Panc1 (cell line): ENCODE results near the gene SESTD1. TPM values are rescaled to one million over a fixed set of nuclear protein-coding genes. Genes with fewer than 3 reads are reported as not detected.

Source experiments
- ATAC-seq: fragments of 200-7000 bp; cut with Tn5 transposase; 2 replicates; pipeline ENCODE4 v1.9.1; 2020; ENCODE audit warnings: mild to moderate bottlenecking, moderate library complexity
- BruUV-seq: library from RNA; stranded (reverse); fragments of 400-500 nt; replicated peaks from 2 replicates; lab custom pipeline; 2021; lab: Mats Ljungman, UMichigan
- CTCF ChIA-PET: fragments of 300-600 bp; sonication (Branson Sonifier 250); formaldehyde crosslinking; loops from one replicate; lab custom pipeline; 2022; ENCODE audit warnings: antibody characterized with exemption; lab: Charles Lee
- POLR2A ChIA-PET: fragments of 300-600 bp; sonication (Branson Sonifier 250); formaldehyde crosslinking; loops from one replicate; lab custom pipeline; 2022; ENCODE audit warnings: antibody characterized with exemption; lab: Charles Lee
- DNase-seq: peaks from one replicate; pipeline ENCODE4 v3.0.0-alpha.2; 2010; ENCODE audit warnings: low read depth, low spot score
- H3K27ac ChIP-seq: 2 replicates; pipeline ENCODE4 v1.5.1; 2011; ENCODE audit warnings: mild to moderate bottlenecking, low read length, inconsistent platforms
- H3K27me3 ChIP-seq: fragments of 200-500 bp; sonication (Bioruptor generic); 2 replicates; pipeline ENCODE4 v1.6.0; 2014; ENCODE audit warnings: low read length, inconsistent platforms; ENCODE audit not compliant: control insufficient read depth, insufficient read depth
- H3K36me3 ChIP-seq: fragments of 200-500 bp; sonication (Bioruptor generic); 2 replicates; pipeline ENCODE4 v1.5.1; 2014; ENCODE audit warnings: inconsistent platforms, mild to moderate bottlenecking, low read length, moderate library complexity; ENCODE audit not compliant: control insufficient read depth, insufficient read depth
- H3K4me1 ChIP-seq: 2 replicates; pipeline ENCODE4 v1.5.1; 2011; ENCODE audit warnings: inconsistent platforms, mild to moderate bottlenecking, low read length, moderate library complexity; ENCODE audit not compliant: control insufficient read depth, insufficient read depth
- H3K4me3 ChIP-seq, 2 experiments: 2 replicates each; pipeline ENCODE4 v1.5.1; 2011 to 2012; ENCODE audit warnings: low read depth in 2 of 2, low read length in 2 of 2, mild to moderate bottlenecking in 2 of 2, inconsistent platforms in 1 of 2, moderate library complexity in 1 of 2
- H3K9me3 ChIP-seq: fragments of 200-500 bp; sonication (Bioruptor generic); 2 replicates; pipeline ENCODE4 v1.5.1; 2014; ENCODE audit warnings: low read depth, mild to moderate bottlenecking, inconsistent platforms, low read length, moderate library complexity; ENCODE audit not compliant: control insufficient read depth, insufficient read depth
- CTCF ChIP-seq: fragments of 450-650 bp; IDR thresholded peaks from 2 replicates; pipeline ENCODE4 v1.5.1; 2017; ENCODE audit warnings: mild to moderate bottlenecking
- POLR2AphosphoS5 ChIP-seq: IDR thresholded peaks from 2 replicates; pipeline ENCODE4 v1.6.1; 2012; ENCODE audit warnings: mild to moderate bottlenecking, low read depth, low read length, moderate library complexity
- SIN3A ChIP-seq: IDR thresholded peaks from 2 replicates; pipeline ENCODE4 v1.6.1; 2012; ENCODE audit warnings: low read depth, mild to moderate bottlenecking, low read length, moderate library complexity, borderline replicate concordance; ENCODE audit not compliant: insufficient read depth
- TCF7L2 ChIP-seq: IDR thresholded peaks from 2 replicates; pipeline ENCODE4 v1.6.1; 2011; ENCODE audit warnings: mild to moderate bottlenecking, low read depth, low read length, inconsistent platforms
- in situ Hi-C: cut with HindIII; loops from 2 replicates; pipeline ENCODE4 v1.10.0; 2016; ENCODE audit warnings: low sequenced_read_pairs, low pct_unique_long_range_greater_than_20kb
- intact Hi-C: fragments of 100-400 bp; cut with micrococcal nuclease; formaldehyde crosslinking; loops from one replicate; pipeline ENCODE4 v1.10.0; 2022; ENCODE audit not compliant: unreplicated experiment
- total RNA-seq: library from RNA; stranded (reverse); gene quantifications from one replicate; pipeline ENCODE4 v1.2.1, GENCODE V29; 2021; ENCODE audit not compliant: unreplicated experiment
- TF ChIP-seq, protein P1 (sequence below), 2 experiments: IDR thresholded peaks; 2 replicates each; pipeline ENCODE4 v1.6.1; 2011 to 2012; ENCODE audit warnings: low read depth in 2 of 2, control low read depth in 1 of 2, low read length in 1 of 2, mild to moderate bottlenecking in 1 of 2, moderate library complexity in 1 of 2; ENCODE audit not compliant: insufficient read depth in 1 of 2

SESTD1 gene
- total RNA-seq, 1 experiment from 2014 or later, result 31.3 TPM

DNA sequence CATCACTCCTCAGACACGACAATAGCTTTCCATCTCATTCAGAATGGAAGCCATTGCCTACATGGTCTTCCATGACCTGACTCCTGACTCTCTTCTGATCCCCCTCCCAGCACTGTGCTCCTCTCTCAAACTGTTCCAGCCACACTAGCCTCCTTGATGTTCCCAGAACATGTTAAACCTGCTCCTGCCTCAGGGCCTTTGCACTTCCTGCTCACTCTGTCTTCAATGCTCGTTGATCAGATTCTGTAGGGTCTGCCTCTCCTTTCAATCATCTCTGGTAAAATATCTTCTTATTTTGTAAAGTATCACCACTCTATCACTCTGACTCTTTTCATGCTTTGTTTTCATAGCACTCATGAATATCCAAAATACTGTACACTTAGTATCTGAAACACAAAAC is 84.9 kb downstream of the SESTD1 start:
- ChIA-PET POLR2A (interaction anchor here (0.5 kb wide), 1 partner anchor 688 kb away, joined by 4 read pairs; no protein-coding TSS in a partner anchor), CTCF (no interaction called here)
- Histone ChIP-seq H3K27ac (no peak overlapping the region), H3K27me3 (no peaks in the 10 kb centered on the region), H3K4me3 (no peak overlapping the region), H3K4me1 (no peaks in the 10 kb centered on the region), H3K36me3 (no peaks in the 10 kb centered on the region; the same call in 1 of the 2 replicates), H3K9me3 (no peaks in the 10 kb centered on the region)
- DNase-seq, result no peak
- in situ Hi-C loops (no loop called here), intact Hi-C loops (no loop called here)
- TF ChIP-seq, protein P1, sequence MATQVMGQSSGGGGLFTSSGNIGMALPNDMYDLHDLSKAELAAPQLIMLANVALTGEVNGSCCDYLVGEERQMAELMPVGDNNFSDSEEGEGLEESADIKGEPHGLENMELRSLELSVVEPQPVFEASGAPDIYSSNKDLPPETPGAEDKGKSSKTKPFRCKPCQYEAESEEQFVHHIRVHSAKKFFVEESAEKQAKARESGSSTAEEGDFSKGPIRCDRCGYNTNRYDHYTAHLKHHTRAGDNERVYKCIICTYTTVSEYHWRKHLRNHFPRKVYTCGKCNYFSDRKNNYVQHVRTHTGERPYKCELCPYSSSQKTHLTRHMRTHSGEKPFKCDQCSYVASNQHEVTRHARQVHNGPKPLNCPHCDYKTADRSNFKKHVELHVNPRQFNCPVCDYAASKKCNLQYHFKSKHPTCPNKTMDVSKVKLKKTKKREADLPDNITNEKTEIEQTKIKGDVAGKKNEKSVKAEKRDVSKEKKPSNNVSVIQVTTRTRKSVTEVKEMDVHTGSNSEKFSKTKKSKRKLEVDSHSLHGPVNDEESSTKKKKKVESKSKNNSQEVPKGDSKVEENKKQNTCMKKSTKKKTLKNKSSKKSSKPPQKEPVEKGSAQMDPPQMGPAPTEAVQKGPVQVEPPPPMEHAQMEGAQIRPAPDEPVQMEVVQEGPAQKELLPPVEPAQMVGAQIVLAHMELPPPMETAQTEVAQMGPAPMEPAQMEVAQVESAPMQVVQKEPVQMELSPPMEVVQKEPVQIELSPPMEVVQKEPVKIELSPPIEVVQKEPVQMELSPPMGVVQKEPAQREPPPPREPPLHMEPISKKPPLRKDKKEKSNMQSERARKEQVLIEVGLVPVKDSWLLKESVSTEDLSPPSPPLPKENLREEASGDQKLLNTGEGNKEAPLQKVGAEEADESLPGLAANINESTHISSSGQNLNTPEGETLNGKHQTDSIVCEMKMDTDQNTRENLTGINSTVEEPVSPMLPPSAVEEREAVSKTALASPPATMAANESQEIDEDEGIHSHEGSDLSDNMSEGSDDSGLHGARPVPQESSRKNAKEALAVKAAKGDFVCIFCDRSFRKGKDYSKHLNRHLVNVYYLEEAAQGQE (IDR thresholded peaks at IDR 0.05; ENCODE audit: insufficient read depth in 1 of 2, low read depth in 2 of 2, low read length in 1 of 2), result no peak
- no peak for TF ChIP-seq POLR2AphosphoS5
- no peak for TF ChIP-seq TCF7L2
- TF ChIP-seq CTCF, result no peak
- no peak for TF ChIP-seq SIN3A
- no TSS peak for BruUV-seq
- ATAC-seq, result no peak

DNA sequence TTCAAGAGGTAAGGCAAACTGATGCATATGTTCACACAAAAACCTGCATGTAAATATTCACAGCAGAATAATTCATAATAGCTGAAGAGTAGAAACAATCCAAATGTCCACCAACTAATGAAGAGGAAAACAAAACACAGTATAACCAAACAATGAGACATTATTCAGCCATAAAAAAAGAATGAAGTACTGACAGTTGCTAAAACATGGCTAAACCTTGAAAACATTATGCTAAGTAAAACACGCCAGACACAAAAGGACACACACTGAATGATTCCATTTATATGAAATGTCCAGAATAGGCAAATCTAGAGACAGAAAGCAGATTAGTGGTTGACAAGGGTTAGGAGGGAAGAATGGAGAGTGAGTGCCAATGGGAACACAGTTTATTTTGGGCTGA is 86.9 kb downstream of the SESTD1 start:
- H3K27me3 ChIP-seq, result no peaks in the 10 kb centered on the region
- no peaks in the 10 kb centered on the region for H3K9me3 ChIP-seq
- ChIA-PET CTCF (no interaction called here), POLR2A (no interaction called here)
- no peak for TF ChIP-seq SIN3A
- TF ChIP-seq POLR2AphosphoS5, result no peak
- TF ChIP-seq, protein P1 (IDR thresholded peaks at IDR 0.05; ENCODE audit: insufficient read depth in 1 of 2, low read depth in 2 of 2, low read length in 1 of 2), result no peak
- BruUV-seq, result no TSS peak
- no peaks in the 10 kb centered on the region; the same call in 1 of the 2 replicates for H3K36me3 ChIP-seq
- intact Hi-C loops (no loop called here), in situ Hi-C loops (no loop called here)
- ATAC-seq (no peak), DNase-seq (no peak)
- H3K4me3 ChIP-seq, result no peak overlapping the region
- H3K27ac ChIP-seq, result no peak overlapping the region
- H3K4me1 ChIP-seq, result no peaks in the 10 kb centered on the region
